ENCODE results near the gene NIPAL3. TPM values are rescaled to one million over a fixed set of nuclear protein-coding genes. Genes with fewer than 3 reads are reported as not detected.

NIPAL3 gene
- total RNA-seq, 1 experiment from 2014 or later, result 7.7 TPM

DNA sequence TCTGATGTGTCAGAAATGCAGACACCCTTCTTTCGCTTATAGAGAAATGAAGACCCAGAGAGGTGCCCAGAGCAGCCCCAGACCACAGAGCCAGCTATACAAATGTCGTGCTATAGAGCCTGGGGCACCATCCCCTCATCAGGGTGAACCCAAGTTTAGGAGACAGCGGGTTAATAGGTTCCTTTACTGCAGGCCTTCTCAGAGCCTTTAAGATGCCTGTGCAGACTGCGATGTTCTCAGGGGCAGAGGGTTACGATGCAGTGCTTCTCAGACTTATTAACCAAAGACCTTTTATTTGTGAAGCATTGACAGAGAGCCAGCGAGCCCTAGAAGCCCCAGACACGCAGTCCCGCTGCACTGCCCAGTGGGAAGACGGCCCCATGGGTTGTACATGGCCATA lies 48.9 kb upstream of the NIPAL3 start:
- Mint-ChIP-seq H3K27ac (no peak overlapping the region), H3K4me1 (peaks cover 12 to 20% of the 10 kb centered on the region in 2 experiments), H3K36me3 (ENCODE audit: insufficient read depth in 1 of 3, low read depth in 3 of 3) (peaks cover 0 to 3% (median 0%) of the 10 kb centered on the region in 3 experiments; a peak in 3 of 7 replicates), H3K27me3 (ENCODE audit: low read depth) (no peaks in the 10 kb centered on the region), H3K9me3 (no peaks in the 10 kb centered on the region), H3K4me3 (no peak overlapping the region)
- H2BK120ac ChIP-seq (ENCODE audit: low read depth, low read length, poor library complexity, severe bottlenecking), result no peak overlapping the region
- no peak overlapping the region for H3K56ac ChIP-seq (ENCODE audit: insufficient read length, low read depth, low read length)
- H3K9ac ChIP-seq (ENCODE audit: extremely low read depth, insufficient read length, low read length), result no peak overlapping the region
- H4K5ac ChIP-seq (ENCODE audit: insufficient read length, low read depth, low read length), result no peak overlapping the region
- H2BK20ac ChIP-seq (ENCODE audit: low read depth, low read length, poor library complexity, severe bottlenecking), result no peak overlapping the region
- no peak overlapping the region for H4K8ac ChIP-seq (replicated peaks; ENCODE audit: insufficient read length, low read depth, low read length)
- H3K27ac ChIP-seq (ENCODE audit: insufficient read length, low read depth, low read length), result no peak overlapping the region
- no peaks in the 10 kb centered on the region for H4K20me1 ChIP-seq (ENCODE audit: control insufficient read depth, insufficient read depth, insufficient read length)
- H2BK15ac ChIP-seq (ENCODE audit: low read depth, low read length), result no peak overlapping the region
- H3K4me1 ChIP-seq (ENCODE audit: insufficient read depth, low read length), result no peaks in the 10 kb centered on the region
- no CpG with 5 or more reads among the region's 9 CpGs for WGBS (ENCODE audit: extremely low coverage, insufficient read length, low lambda C conversion rate)
- no peak overlapping the region for H4K91ac ChIP-seq (ENCODE audit: insufficient read length, low read depth, low read length)
- H2BK12ac ChIP-seq (ENCODE audit: insufficient read length, low read depth, low read length), result no peak overlapping the region
- H3K79me2 ChIP-seq (ENCODE audit: insufficient read depth, low read length), result no peaks in the 10 kb centered on the region
- no peaks in the 10 kb centered on the region for H3K27me3 ChIP-seq (ENCODE audit: insufficient read depth, low read length)
- no peaks in the 10 kb centered on the region for H3K79me1 ChIP-seq (ENCODE audit: insufficient read depth, low read depth, low read length, poor library complexity, severe bottlenecking)
- TF ChIP-seq, protein P1, sequence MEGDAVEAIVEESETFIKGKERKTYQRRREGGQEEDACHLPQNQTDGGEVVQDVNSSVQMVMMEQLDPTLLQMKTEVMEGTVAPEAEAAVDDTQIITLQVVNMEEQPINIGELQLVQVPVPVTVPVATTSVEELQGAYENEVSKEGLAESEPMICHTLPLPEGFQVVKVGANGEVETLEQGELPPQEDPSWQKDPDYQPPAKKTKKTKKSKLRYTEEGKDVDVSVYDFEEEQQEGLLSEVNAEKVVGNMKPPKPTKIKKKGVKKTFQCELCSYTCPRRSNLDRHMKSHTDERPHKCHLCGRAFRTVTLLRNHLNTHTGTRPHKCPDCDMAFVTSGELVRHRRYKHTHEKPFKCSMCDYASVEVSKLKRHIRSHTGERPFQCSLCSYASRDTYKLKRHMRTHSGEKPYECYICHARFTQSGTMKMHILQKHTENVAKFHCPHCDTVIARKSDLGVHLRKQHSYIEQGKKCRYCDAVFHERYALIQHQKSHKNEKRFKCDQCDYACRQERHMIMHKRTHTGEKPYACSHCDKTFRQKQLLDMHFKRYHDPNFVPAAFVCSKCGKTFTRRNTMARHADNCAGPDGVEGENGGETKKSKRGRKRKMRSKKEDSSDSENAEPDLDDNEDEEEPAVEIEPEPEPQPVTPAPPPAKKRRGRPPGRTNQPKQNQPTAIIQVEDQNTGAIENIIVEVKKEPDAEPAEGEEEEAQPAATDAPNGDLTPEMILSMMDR (conservative IDR thresholded peaks at IDR 0.05), result no peak
- H2BK5ac ChIP-seq (ENCODE audit: insufficient read length, low read length), result no peak overlapping the region
- H3T11ph ChIP-seq (ENCODE audit: low read length), result no peak overlapping the region
- no peak overlapping the region for H3K23ac ChIP-seq (ENCODE audit: insufficient read length, low read depth, low read length)
- DNase-seq, result no peak
- no peaks in the 10 kb centered on the region for H3K23me2 ChIP-seq (ENCODE audit: insufficient read length, low read depth, low read length, poor library complexity, severe bottlenecking)
- H2AFZ ChIP-seq (ENCODE audit: low read length), result no peak overlapping the region
- H3K18ac ChIP-seq (ENCODE audit: insufficient read length, low read depth, low read length), result no peak overlapping the region
- H3K4me2 ChIP-seq (ENCODE audit: insufficient read depth, insufficient read length, low read length), result no peak overlapping the region
- no peak overlapping the region for H3K14ac ChIP-seq (ENCODE audit: insufficient read depth, low read length)
- no peak overlapping the region for H2AK5ac ChIP-seq (ENCODE audit: insufficient read length, low read length)
- H3K9me3 ChIP-seq (ENCODE audit: control insufficient read depth, low read depth, low read length), result no peaks in the 10 kb centered on the region
- no peak overlapping the region for H3K4ac ChIP-seq (ENCODE audit: low read depth, low read length)

Data from H9 (cell line).